ENCODE data around the gene RPRD1A.

DNA sequence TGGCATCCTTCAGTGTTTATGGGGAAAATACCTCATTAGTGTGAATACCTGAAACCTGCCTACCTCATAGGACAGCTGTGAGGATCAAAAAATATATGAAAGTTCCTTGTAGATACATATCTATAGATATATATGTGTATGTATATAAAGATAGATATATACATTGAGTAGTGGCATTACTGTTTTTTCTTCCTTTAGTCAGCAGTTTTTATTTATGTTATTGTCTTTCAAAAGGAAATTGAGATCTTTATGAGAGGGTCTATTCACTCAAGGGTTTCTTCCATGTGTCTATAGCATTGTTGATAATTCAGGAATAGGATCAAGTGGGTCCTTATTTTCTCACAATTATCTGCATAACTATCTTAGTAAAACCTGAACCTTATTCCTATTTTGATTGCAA lies 88.2 kb downstream of the RPRD1A start:
- TF ChIP-seq EZH2 (IDR thresholded peaks at IDR 0.05; ENCODE audit: insufficient read depth, poor library complexity, severe bottlenecking) (no peak), EZH2phosphoT487 (IDR thresholded peaks at IDR 0.05; ENCODE audit: insufficient read depth, low read depth) (no peak)
